H1 (cell line): ENCODE data around the gene FAM136A. TPM values are rescaled to one million over a fixed set of nuclear protein-coding genes. Genes with fewer than 3 reads are reported as not detected.
"Not testable (repeated sequence)": the region's sequence is repeated elsewhere in the genome, so short reads cannot be mapped to it uniquely, and the experiment has no call there.

ENCODE experiments used
- CTCF ChIA-PET: fragments of 300-600 bp; sonication (Branson Sonifier 250); formaldehyde crosslinking; loops from one replicate; lab custom pipeline; 2021; ENCODE audit not compliant: partially characterized antibody; lab: Charles Lee
- POLR2A ChIA-PET: fragments of 300-600 bp; sonication (Branson Sonifier 250); formaldehyde crosslinking; loops from one replicate; lab custom pipeline; 2021; ENCODE audit warnings: inconsistent platforms; ENCODE audit not compliant: partially characterized antibody; lab: Charles Lee
- DNase-seq, 2 experiments: peaks; one replicate each; pipeline versions ENCODE4 v3.0.0 to v3.0.0-alpha.2; 2010 to 2022; ENCODE audit warnings: low spot score in 2 of 2, low read depth in 1 of 2, mixed read lengths in 1 of 2
- FAIRE-seq: peaks from 2 replicates; lab custom pipeline; 2011; peaks lifted over from hg19 to GRCh38; lab: Jason Lieb, UNC
- H2AFZ ChIP-seq: 2 replicates; pipeline ENCODE4 v1.8.1; 2012; ENCODE audit warnings: low read length, inconsistent platforms
- H2AK5ac ChIP-seq: 2 replicates; pipeline ENCODE4 v1.6.1; 2013; ENCODE audit warnings: low read depth, low read length
- H2BK120ac ChIP-seq: replicated peaks from 2 replicates; pipeline ENCODE3; 2013; ENCODE audit warnings: low read depth, low read length, inconsistent platforms
- H2BK12ac ChIP-seq: 2 replicates; pipeline ENCODE4 v1.6.1; 2013; ENCODE audit warnings: low read depth, low read length
- H2BK15ac ChIP-seq: 2 replicates; pipeline ENCODE4 v1.6.1; 2013; ENCODE audit warnings: low read length
- H2BK20ac ChIP-seq: 2 replicates; pipeline ENCODE4 v1.6.1; 2013; ENCODE audit warnings: low read length
- H2BK5ac ChIP-seq: 2 replicates; pipeline ENCODE4 v1.6.1; 2013; ENCODE audit warnings: low read depth, low read length
- H3K14ac ChIP-seq: 2 replicates; pipeline ENCODE4 v1.6.1; 2013; ENCODE audit warnings: inconsistent platforms; ENCODE audit not compliant: insufficient read length
- H3K18ac ChIP-seq: 2 replicates; pipeline ENCODE4 v1.6.1; 2013; ENCODE audit warnings: low read length; ENCODE audit errors: extremely low read depth
- H3K23ac ChIP-seq: 2 replicates; pipeline ENCODE4 v1.6.1; 2013; ENCODE audit warnings: inconsistent platforms; ENCODE audit not compliant: insufficient read length
- H3K23me2 ChIP-seq: 2 replicates; pipeline ENCODE4 v1.6.1; 2013; ENCODE audit warnings: low read depth, low read length
- H3K27ac ChIP-seq: 2 replicates; pipeline ENCODE4 v1.6.1; 2011; ENCODE audit warnings: low read depth, low read length, inconsistent platforms
- H3K27me3 ChIP-seq, 4 experiments: replicated peaks in 1 of 4; 1 replicate in 1 of 4; 2 replicates in 3 of 4; pipeline versions ENCODE4 v1.6.1 to v1.8.1; 2011 to 2013; ENCODE audit warnings: low read length in 3 of 4, mild to moderate bottlenecking in 3 of 4, inconsistent platforms in 2 of 4, mixed read lengths in 2 of 4, moderate library complexity in 1 of 4; ENCODE audit not compliant: control insufficient read depth in 3 of 4, insufficient read depth in 3 of 4; ENCODE audit errors: extremely low read depth in 1 of 4
- H3K36me3 ChIP-seq, 4 experiments: 2 replicates each; pipeline versions ENCODE4 v1.6.1 to v1.8.1; 2011 to 2013; ENCODE audit warnings: mild to moderate bottlenecking in 4 of 4, low read length in 3 of 4, moderate library complexity in 2 of 4, control low read depth in 1 of 4, inconsistent platforms in 1 of 4; ENCODE audit not compliant: insufficient read depth in 4 of 4, control insufficient read depth in 2 of 4
- H3K4ac ChIP-seq: replicated peaks from 2 replicates; pipeline ENCODE3; 2013; ENCODE audit warnings: low read length, low read depth, mixed read lengths, inconsistent platforms; ENCODE audit not compliant: insufficient read length
- H3K4me1 ChIP-seq, 4 experiments: replicated peaks in 1 of 4; 1 replicate in 1 of 4; 2 replicates in 3 of 4; pipeline versions ENCODE4 v1.6.1 to v1.8.1; 2011 to 2013; ENCODE audit warnings: low read length in 3 of 4, inconsistent platforms in 2 of 4, mixed read lengths in 1 of 4; ENCODE audit not compliant: insufficient read depth in 4 of 4, control insufficient read depth in 3 of 4
- H3K4me2 ChIP-seq, 2 experiments: 2 replicates each; pipeline versions ENCODE4 v1.6.1 to v1.8.1; 2011 to 2013; ENCODE audit warnings: low read depth in 2 of 2, low read length in 2 of 2, control low read depth in 1 of 2, inconsistent platforms in 1 of 2, mild to moderate bottlenecking in 1 of 2; ENCODE audit not compliant: insufficient read depth in 1 of 2
- H3K4me3 ChIP-seq, 4 experiments: fragments of 200-600, 300-600 bp in 1 of 4; sonication (generic), shearing (Covaris generic), sonication (Bioruptor Twin) in 1 of 4; 2 replicates each; pipeline versions ENCODE4 v1.5.1 to v1.8.1; 2011 to 2016; ENCODE audit warnings: low read length in 4 of 4, low read depth in 3 of 4, control low read depth in 2 of 4, inconsistent platforms in 2 of 4, mild to moderate bottlenecking in 2 of 4, mixed read lengths in 1 of 4, moderate library complexity in 1 of 4; ENCODE audit not compliant: insufficient read depth in 2 of 4; ENCODE audit errors: extremely low read depth in 1 of 4
- H3K56ac ChIP-seq: replicated peaks from 2 replicates; pipeline ENCODE3; 2013; ENCODE audit warnings: low read depth, mild to moderate bottlenecking, mixed read lengths, low read length, inconsistent platforms; ENCODE audit not compliant: insufficient read length
- H3K79me1 ChIP-seq: 2 replicates; pipeline ENCODE4 v1.6.1; 2013; ENCODE audit warnings: low read depth, low read length, control low read depth
- H3K79me2 ChIP-seq, 2 experiments: 2 replicates each; pipeline versions ENCODE4 v1.6.1 to v1.8.1; 2012 to 2013; ENCODE audit warnings: low read length in 2 of 2, mild to moderate bottlenecking in 2 of 2, inconsistent platforms in 1 of 2; ENCODE audit not compliant: insufficient read depth in 2 of 2, control insufficient read depth in 1 of 2
- H3K9ac ChIP-seq, 4 experiments: replicated peaks in 1 of 4; 1 replicate in 1 of 4; 2 replicates in 3 of 4; pipeline versions ENCODE4 v1.6.1 to v1.8.1; 2011 to 2013; ENCODE audit warnings: low read depth in 3 of 4, low read length in 3 of 4, control low read depth in 2 of 4, mild to moderate bottlenecking in 2 of 4, moderate library complexity in 2 of 4, inconsistent platforms in 1 of 4; ENCODE audit errors: extremely low read depth in 1 of 4
- H3K9me3 ChIP-seq, 2 experiments: 2 replicates each; pipeline versions ENCODE4 v1.6.1 to v1.8.1; 2012 to 2013; ENCODE audit warnings: mild to moderate bottlenecking in 2 of 2, moderate library complexity in 2 of 2, control low read depth in 1 of 2, inconsistent platforms in 1 of 2, low read depth in 1 of 2, low read length in 1 of 2, mixed read lengths in 1 of 2; ENCODE audit not compliant: insufficient read depth in 2 of 2
- H4K20me1 ChIP-seq, 2 experiments: replicated peaks in 1 of 2; 2 replicates each; pipeline versions ENCODE3 to v1.8.1; 2011 to 2013; ENCODE audit warnings: inconsistent platforms in 2 of 2, low read length in 2 of 2, mild to moderate bottlenecking in 1 of 2; ENCODE audit not compliant: insufficient read depth in 2 of 2, control insufficient read depth in 1 of 2
- H4K5ac ChIP-seq: 2 replicates; pipeline ENCODE4 v1.6.1; 2013; ENCODE audit warnings: low read length, low read depth, mixed read lengths, inconsistent platforms; ENCODE audit not compliant: insufficient read length
- H4K8ac ChIP-seq: 2 replicates; pipeline ENCODE4 v1.8.0; 2013; ENCODE audit warnings: mild to moderate bottlenecking, moderate library complexity, low read length, inconsistent platforms; ENCODE audit not compliant: insufficient read depth; ENCODE audit errors: extremely low read depth
- H4K91ac ChIP-seq: replicated peaks from 2 replicates; pipeline ENCODE3; 2013; ENCODE audit warnings: low read length, mixed read lengths, inconsistent platforms; ENCODE audit not compliant: insufficient read length
- WGBS, 2 experiments: shearing (Covaris generic) in 1 of 2; methylation state at CpG; one replicate each; pipeline versions ENCODE4 v1.1.6 to v1.1.7; 2013 to 2015; ENCODE audit warnings: low lambda C conversion rate in 2 of 2, mixed read lengths in 2 of 2, inconsistent platforms in 1 of 2, low coverage in 1 of 2, missing lambda C conversion rate in 1 of 2; ENCODE audit not compliant: insufficient replicate concordance in 2 of 2, insufficient coverage in 1 of 2, insufficient read length in 1 of 2; ENCODE audit errors: extremely low coverage in 1 of 2, missing lambda C conversion rate in 1 of 2; 5-methylcytosine and 5-hydroxymethylcytosine counted together
- polyA plus RNA-seq, 7 experiments: library from polyadenylated mRNA; depleted of rRNA in 3 of 7; stranded (reverse) in 5 of 7; unstranded in 2 of 7; fragments of >200 nt in 5 of 7; fragments of 200-250 nt in 2 of 7; gene quantifications; 1 replicate in 5 of 7; 2 replicates in 1 of 7; 4 replicates in 1 of 7; pipeline versions ENCODE4 v1.2.1 to v1.2.3, GENCODE V29; 2011 to 2013; ENCODE audit warnings: missing spikeins in 2 of 7, mixed read lengths in 2 of 7
- total RNA-seq: library from RNA; stranded (reverse); fragmentation: NEBNext Ultra II Directional; extraction: Animal tissue kit (Norgen Biotek cat#: 25700); gene quantifications from 2 replicates; pipeline ENCODE4 v1.2.1, GENCODE V29; 2021

The FAM136A gene
- total and polyA plus RNA-seq, 2 of the 8 experiments (the other 6 are each of a cell fraction or from before 2014, with no cell fraction given): 58.2 to 122 TPM

GRCh38 chr2:70297828-70298227, 4.0 kb downstream of the FAM136A start:
- ChIA-PET POLR2A (interaction anchor here (0.7 kb wide), 1 partner anchor 44 kb away, joined by 3 read pairs; no protein-coding TSS in a partner anchor), CTCF (interaction anchor here (1.0 kb wide), 1 partner anchor 346 kb away, joined by 3 read pairs; no protein-coding TSS in a partner anchor)
- not testable (repeated sequence) for H3K4me2 ChIP-seq, H3K4ac ChIP-seq, H4K91ac ChIP-seq, H3K14ac ChIP-seq, DNase-seq, H2BK12ac ChIP-seq, H3K79me1 ChIP-seq, H3K18ac ChIP-seq, H4K5ac ChIP-seq, H3K56ac ChIP-seq, H2BK20ac ChIP-seq, H2AFZ ChIP-seq, H3K27me3 ChIP-seq, H2BK5ac ChIP-seq, H4K20me1 ChIP-seq, H3K23me2 ChIP-seq, H3K4me3 ChIP-seq, H3K4me1 ChIP-seq, H3K27ac ChIP-seq, H3K23ac ChIP-seq, H2BK15ac ChIP-seq, H2AK5ac ChIP-seq, H3K9me3 ChIP-seq, H3K9ac ChIP-seq, FAIRE-seq, H2BK120ac ChIP-seq, H4K8ac ChIP-seq
- H3K36me3 ChIP-seq: peaks cover 4 to 28% (median 10%) of the 10 kb centered on the region in 4 experiments; a peak in 6 of 8 replicates
- peaks cover 3 to 14% of the 10 kb centered on the region in 2 experiments; a peak in 3 of 4 replicates for H3K79me2 ChIP-seq
- 95% methylated on average over 4 of the region's 4 CpGs; no CpG with 5 or more reads in 1 of the 2 experiments for WGBS, 2 experiments
